Stomach (tissue), 9 donors: Measurements from ENCODE around the gene FGF14. TPM values are rescaled to one million over a fixed set of nuclear protein-coding genes. Genes with fewer than 3 reads are reported as not detected.

ENCODE experiments used
- DNase-seq, 2 donors: peaks; one replicate each; pipeline versions ENCODE4 v3.0.0 to v3.0.0-alpha.2; 2013 to 2019
- H3K27ac ChIP-seq, 5 donors: fragments of 200-600 bp in 4 of 5; sonication (generic) in 4 of 5; one replicate each; pipeline ENCODE4 v1.5.1; 2013 to 2019; ENCODE audit warnings: mild to moderate bottlenecking in 1 of 5, moderate library complexity in 1 of 5
- H3K27me3 ChIP-seq, 3 donors: fragments of 200-600 bp; sonication (generic); one replicate each; pipeline ENCODE4 v1.5.1; 2017 to 2019; ENCODE audit warnings: mixed run types in 1 of 3
- H3K36me3 ChIP-seq, 4 donors: fragments of 200-600 bp; sonication (generic); 1 replicate in 3 of 4; 2 replicates in 1 of 4; pipeline ENCODE4 v1.5.1; 2016 to 2019
- H3K4me1 ChIP-seq, 4 donors: fragments of 200-600 bp; sonication (generic); one replicate each; pipeline ENCODE4 v1.5.1; 2016 to 2019
- H3K4me3 ChIP-seq, 4 donors: fragments of 200-600 bp; sonication (generic) in 3 of 4; one replicate each; pipeline ENCODE4 v1.5.1; 2016 to 2019; ENCODE audit warnings: mild to moderate bottlenecking in 1 of 4
- H3K9me3 ChIP-seq, 4 donors: fragments of 200-600 bp; sonication (generic); one replicate each; pipeline ENCODE4 v1.5.1; 2016 to 2019
- EP300 ChIP-seq: sonication (generic); formaldehyde crosslinking; IDR thresholded peaks from one replicate; pipeline ENCODE4 v1.6.1; 2017; ENCODE audit warnings: antibody characterized with exemption
- POLR2A ChIP-seq, 4 donors: fragments of 450-650 bp; IDR thresholded peaks; one replicate each; pipeline ENCODE4 v1.6.1; 2016; ENCODE audit warnings: antibody characterized with exemption in 4 of 4, control low read depth in 2 of 4, mild to moderate bottlenecking in 1 of 4, moderate library complexity in 1 of 4
- POLR2AphosphoS5 ChIP-seq, 3 donors: sonication (generic); formaldehyde crosslinking; IDR thresholded peaks; one replicate each; pipeline ENCODE4 v1.6.1; 2016; ENCODE audit warnings: antibody characterized with exemption in 3 of 3
- WGBS, 5 donors: extraction: QIAGEN DNeasy Blood & Tissue Kit in 3 of 5; methylation state at CpG; one replicate each; pipeline versions ENCODE4 v1.1.5 to v1.1.7; 2013 to 2018; 5-methylcytosine and 5-hydroxymethylcytosine counted together
- intact Hi-C: fragments of 100-400 bp; cut with DNase I; formaldehyde crosslinking; loops from one replicate; pipeline ENCODE4 v1.15.1; 2023; ENCODE audit warnings: low total_unique reads
- polyA plus RNA-seq, 3 donors: library from polyadenylated mRNA; stranded (reverse); fragments of 200-250 nt; gene quantifications; one replicate each; pipeline ENCODE4 v1.2.3, GENCODE V29; 2013
- total RNA-seq, 5 donors: library from RNA; depleted of rRNA; stranded (reverse); fragments of >200 nt; gene quantifications; one replicate each; pipeline versions ENCODE4 v1.1.0 to v1.2.3, GENCODE V29; 2014 to 2016
- TF ChIP-seq, protein P1 (sequence below), 7 experiments: fragments of 450-650 bp in 4 of 7; fragments of 200-600 bp in 3 of 7; sonication (generic) in 3 of 7; IDR thresholded peaks; one replicate each; pipeline ENCODE4 v1.5.1; 2016 to 2019; ENCODE audit warnings: antibody characterized with exemption in 7 of 7, control low read depth in 2 of 7, mild to moderate bottlenecking in 1 of 7
- donor health status: healthy with polysubstance abuse.
- donor health status: Bipolar disorder and iron deficiency.
- donor health status: healthy.

The FGF14 gene
- total and polyA plus RNA-seq, 8 donors: 0.08 to 6.6 (median 0.54) TPM

DNA sequence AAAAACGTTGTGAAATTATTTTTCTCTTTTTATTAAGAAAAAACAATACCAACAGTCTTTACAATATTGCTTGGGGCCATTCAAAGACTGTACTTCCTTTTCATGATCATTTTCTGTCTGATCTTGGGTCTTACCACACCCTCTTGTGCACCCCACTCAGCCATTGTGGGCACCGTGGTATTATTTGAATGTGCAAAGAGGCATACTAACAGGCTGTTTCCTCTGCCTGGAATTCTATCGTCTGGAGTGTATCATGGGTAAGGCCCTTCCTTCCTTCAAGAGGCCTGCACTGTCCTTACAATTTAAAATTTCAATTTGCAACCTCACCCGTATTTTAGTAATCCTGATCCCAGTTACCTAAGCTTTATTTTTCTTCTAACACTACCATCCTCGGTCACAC lies 76.5 kb downstream of the FGF14 start:
- H3K4me1 ChIP-seq: no peaks in the 10 kb centered on the region
- 46 to 55% (median 51%) methylated on average over 5 of the region's 5 CpGs for WGBS, 5 donors
- no peak for DNase-seq
- no peaks in the 10 kb centered on the region for H3K36me3 ChIP-seq
- no peaks in the 10 kb centered on the region for H3K27me3 ChIP-seq
- no peaks in the 10 kb centered on the region for H3K9me3 ChIP-seq
- TF ChIP-seq POLR2A (IDR thresholded peaks at IDR 0.05): no peak
- TF ChIP-seq, protein P1, sequence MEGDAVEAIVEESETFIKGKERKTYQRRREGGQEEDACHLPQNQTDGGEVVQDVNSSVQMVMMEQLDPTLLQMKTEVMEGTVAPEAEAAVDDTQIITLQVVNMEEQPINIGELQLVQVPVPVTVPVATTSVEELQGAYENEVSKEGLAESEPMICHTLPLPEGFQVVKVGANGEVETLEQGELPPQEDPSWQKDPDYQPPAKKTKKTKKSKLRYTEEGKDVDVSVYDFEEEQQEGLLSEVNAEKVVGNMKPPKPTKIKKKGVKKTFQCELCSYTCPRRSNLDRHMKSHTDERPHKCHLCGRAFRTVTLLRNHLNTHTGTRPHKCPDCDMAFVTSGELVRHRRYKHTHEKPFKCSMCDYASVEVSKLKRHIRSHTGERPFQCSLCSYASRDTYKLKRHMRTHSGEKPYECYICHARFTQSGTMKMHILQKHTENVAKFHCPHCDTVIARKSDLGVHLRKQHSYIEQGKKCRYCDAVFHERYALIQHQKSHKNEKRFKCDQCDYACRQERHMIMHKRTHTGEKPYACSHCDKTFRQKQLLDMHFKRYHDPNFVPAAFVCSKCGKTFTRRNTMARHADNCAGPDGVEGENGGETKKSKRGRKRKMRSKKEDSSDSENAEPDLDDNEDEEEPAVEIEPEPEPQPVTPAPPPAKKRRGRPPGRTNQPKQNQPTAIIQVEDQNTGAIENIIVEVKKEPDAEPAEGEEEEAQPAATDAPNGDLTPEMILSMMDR (IDR thresholded peaks at IDR 0.05): no peak
- TF ChIP-seq EP300: no peak
- H3K27ac ChIP-seq: no peak overlapping the region
- no peak overlapping the region for H3K4me3 ChIP-seq
- intact Hi-C loops: no loop called here

DNA sequence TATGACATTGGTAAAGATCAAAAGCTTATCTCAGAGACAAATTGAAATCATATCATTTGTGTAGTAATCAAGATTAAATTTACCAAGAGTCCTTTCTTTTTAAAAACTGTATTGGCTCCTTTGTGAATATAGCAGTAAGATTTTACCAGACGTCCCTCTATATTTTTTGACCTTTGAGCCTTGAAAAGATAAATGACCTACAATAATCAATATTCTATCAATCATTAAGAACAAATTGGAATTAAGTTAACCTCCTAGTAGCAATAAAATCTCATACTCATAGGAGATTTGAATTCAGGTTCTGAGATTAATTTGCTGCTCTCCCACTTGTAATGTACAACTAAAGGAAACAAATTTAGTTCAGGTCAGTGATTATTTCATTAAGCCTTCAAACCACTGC lies 78.3 kb downstream of the FGF14 start:
- Histone ChIP-seq H3K27ac (no peak overlapping the region), H3K4me3 (no peak overlapping the region), H3K9me3 (no peaks in the 10 kb centered on the region), H3K36me3 (no peaks in the 10 kb centered on the region), H3K27me3 (no peaks in the 10 kb centered on the region), H3K4me1 (peaks cover 0 to 3% (median 0%) of the 10 kb centered on the region in 4 donors)
- intact Hi-C loops: no loop called here
- TF ChIP-seq, protein P1 (IDR thresholded peaks at IDR 0.05): no peak
- no peak for TF ChIP-seq POLR2A (IDR thresholded peaks at IDR 0.05)
- 31 to 59% (median 42%) methylated on average over 1 of the region's 1 CpG for WGBS, 5 donors
- DNase-seq: no peak

DNA sequence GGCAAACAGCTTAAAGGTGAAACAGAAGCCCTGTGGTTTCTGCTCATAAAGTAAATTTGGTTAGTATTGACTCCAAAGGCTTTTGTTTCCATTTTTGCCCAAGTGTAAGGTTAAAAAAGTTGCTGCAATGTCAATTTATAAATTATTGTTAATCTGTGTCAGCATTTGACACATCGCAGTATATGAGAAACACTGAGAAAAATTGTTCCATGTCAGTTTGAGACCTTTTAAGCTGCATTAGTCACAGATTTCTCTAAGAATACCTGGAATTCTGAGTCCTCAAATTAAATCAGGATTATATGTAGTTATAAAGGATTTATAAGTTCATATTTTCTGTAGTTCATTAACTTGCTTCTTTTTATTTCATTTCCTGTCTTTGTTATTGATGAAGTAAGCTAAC lies 78.8 kb downstream of the FGF14 start:
- no peak overlapping the region for H3K4me3 ChIP-seq
- no peak overlapping the region for H3K27ac ChIP-seq
- H3K36me3 ChIP-seq: no peaks in the 10 kb centered on the region
- no peaks in the 10 kb centered on the region for H3K9me3 ChIP-seq
- DNase-seq: no peak
- TF ChIP-seq POLR2A (IDR thresholded peaks at IDR 0.05) (no peak), EP300 (no peak)
- H3K27me3 ChIP-seq: no peaks in the 10 kb centered on the region
- intact Hi-C loops: no loop called here
- H3K4me1 ChIP-seq: peaks cover 0 to 8% (median 1%) of the 10 kb centered on the region in 4 donors
- WGBS, 5 donors: 85 to 94% (median 88%) methylated on average over 1 of the region's 1 CpG

DNA sequence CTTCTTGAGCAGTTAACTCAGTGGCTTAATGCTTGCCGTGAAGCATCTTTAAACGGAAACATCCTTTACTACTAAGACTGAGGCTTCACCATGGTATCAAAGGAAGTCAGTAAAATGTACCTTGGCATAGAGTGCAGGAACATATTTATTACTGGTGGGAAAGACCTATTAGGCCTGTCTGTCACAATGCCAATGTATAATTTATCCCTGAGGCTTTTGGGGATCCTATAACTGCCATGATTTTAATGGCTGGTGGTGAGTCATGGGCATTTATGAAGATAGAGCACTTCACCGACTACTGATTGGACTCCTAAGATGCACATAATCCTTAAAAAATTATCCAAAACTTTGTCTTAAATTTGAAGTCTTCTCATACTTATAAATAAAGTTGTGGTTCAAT lies 79.6 kb downstream of the FGF14 start:
- Histone ChIP-seq H3K4me1 (peaks cover 0 to 16% (median 4%) of the 10 kb centered on the region in 4 donors), H3K27me3 (no peaks in the 10 kb centered on the region), H3K36me3 (no peaks in the 10 kb centered on the region), H3K9me3 (no peaks in the 10 kb centered on the region), H3K4me3 (no peak overlapping the region), H3K27ac (no peak overlapping the region)
- WGBS, 5 donors: 80 to 95% (median 90%) methylated on average over 3 of the region's 3 CpGs
- no peak for DNase-seq
- TF ChIP-seq EP300 (no peak), POLR2A (IDR thresholded peaks at IDR 0.05) (no peak), POLR2AphosphoS5 (IDR thresholded peaks at IDR 0.05) (no peak)
- TF ChIP-seq, protein P1 (IDR thresholded peaks at IDR 0.05): no peak
- intact Hi-C loops: no loop called here

DNA sequence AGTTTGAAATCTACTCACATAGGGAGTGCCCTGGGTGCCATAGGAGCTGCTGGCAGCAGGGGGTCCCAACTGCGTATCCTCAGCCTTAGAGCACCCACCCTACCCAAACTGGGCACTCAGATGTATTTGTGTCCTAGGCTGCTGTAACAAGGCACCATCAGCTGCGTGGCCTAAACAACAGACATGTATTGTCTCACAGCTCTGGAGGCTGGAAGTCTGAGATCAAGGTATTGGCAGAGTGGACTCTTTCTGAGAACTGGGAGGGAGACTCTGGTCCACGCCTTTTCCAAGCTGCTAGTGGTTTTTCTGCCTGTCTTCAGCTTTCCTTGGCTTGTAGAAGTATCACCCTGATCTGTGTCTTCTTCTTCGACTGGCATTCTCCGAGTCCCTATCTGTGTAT lies 83.6 kb downstream of the FGF14 start:
- intact Hi-C loops: no loop called here
- no peaks in the 10 kb centered on the region for H3K9me3 ChIP-seq
- 74 to 81% (median 80%) methylated on average over 5 of the region's 5 CpGs for WGBS, 5 donors
- no peak overlapping the region for H3K4me3 ChIP-seq
- TF ChIP-seq POLR2AphosphoS5 (IDR thresholded peaks at IDR 0.05) (no peak), EP300 (no peak), POLR2A (IDR thresholded peaks at IDR 0.05) (no peak)
- TF ChIP-seq, protein P1 (IDR thresholded peaks at IDR 0.05): no peak
- H3K27ac ChIP-seq: peak overlapping the region in 3 of 5 donors; percentile 23 to 57 (median 36)
- H3K4me1 ChIP-seq: peaks cover 0 to 19% (median 4%) of the 10 kb centered on the region in 4 donors
- DNase-seq: no peak
- no peaks in the 10 kb centered on the region for H3K27me3 ChIP-seq
- H3K36me3 ChIP-seq: no peaks in the 10 kb centered on the region
